GM11168 (cell line): Measurements from ENCODE around the gene LGALS16.

Source experiments
- in situ Hi-C: fragments of 300-500 bp; cut with MboI; formaldehyde crosslinking; loops from one replicate; pipeline ENCODE4 v1.12.0; 2022; ENCODE audit warnings: low sequenced_read_pairs; ENCODE audit not compliant: unreplicated experiment

The LGALS16 gene

DNA sequence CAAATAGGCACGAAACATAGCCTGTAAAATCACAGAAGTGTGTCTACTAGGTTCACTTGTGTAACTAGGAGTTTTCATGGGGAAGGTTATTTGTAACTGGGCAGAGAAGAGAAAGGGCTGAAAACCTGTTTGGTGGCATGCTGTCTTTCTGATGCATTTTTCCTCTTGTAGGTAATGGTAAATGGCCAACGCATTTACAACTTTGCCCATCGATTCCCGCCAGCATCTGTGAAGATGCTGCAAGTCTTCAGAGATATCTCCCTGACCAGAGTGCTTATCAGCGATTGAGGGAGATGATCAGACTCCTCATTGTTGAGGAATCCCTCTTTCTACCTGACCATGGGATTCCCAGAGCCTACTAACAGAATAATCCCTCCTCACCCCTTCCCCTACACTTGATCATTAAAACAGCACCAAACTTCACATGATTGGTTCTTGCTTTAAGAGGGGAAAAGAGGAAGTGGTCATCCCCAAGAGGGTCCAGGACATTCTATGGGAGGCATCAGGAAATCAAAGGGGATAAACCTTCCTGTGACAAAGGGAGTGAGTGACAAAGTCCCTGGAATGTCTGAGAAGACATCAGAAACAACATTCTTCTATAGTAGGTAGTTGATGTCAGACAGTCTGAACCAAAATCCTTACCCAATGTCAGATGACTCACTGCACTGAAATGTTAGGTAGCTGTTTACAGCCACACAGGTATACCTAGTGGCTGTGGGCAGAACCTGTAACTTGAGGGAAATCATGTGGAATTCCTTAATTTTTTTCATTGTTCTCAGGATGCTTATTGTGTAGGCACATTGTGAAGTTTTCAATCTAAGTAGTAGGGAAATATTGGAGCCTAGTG, 53.5 kb downstream of the LGALS16 start:
- in situ Hi-C loops = no loop called here
